Panc1 (cell line): ENCODE measurements around the gene DLGAP3.
"Not testable (repeated sequence)": the region's sequence is repeated elsewhere in the genome, so short reads cannot be mapped to it uniquely, and the experiment has no call there.

Experiments used
- POLR2AphosphoS5 ChIP-seq: IDR thresholded peaks from 2 replicates; pipeline ENCODE4 v1.6.1; 2012; ENCODE audit warnings: mild to moderate bottlenecking, low read depth, low read length, moderate library complexity
- REST ChIP-seq, 2 experiments: IDR thresholded peaks; 2 replicates each; pipeline ENCODE4 v1.6.1; 2011 to 2012; ENCODE audit warnings: low read depth in 2 of 2, control low read depth in 1 of 2, low read length in 1 of 2, mild to moderate bottlenecking in 1 of 2, moderate library complexity in 1 of 2; ENCODE audit not compliant: insufficient read depth in 1 of 2
- SIN3A ChIP-seq: IDR thresholded peaks from 2 replicates; pipeline ENCODE4 v1.6.1; 2012; ENCODE audit warnings: low read depth, mild to moderate bottlenecking, low read length, moderate library complexity, borderline replicate concordance; ENCODE audit not compliant: insufficient read depth
- TCF7L2 ChIP-seq: IDR thresholded peaks from 2 replicates; pipeline ENCODE4 v1.6.1; 2011; ENCODE audit warnings: mild to moderate bottlenecking, low read depth, low read length, inconsistent platforms
- TF ChIP-seq, protein P1 (sequence below): fragments of 450-650 bp; IDR thresholded peaks from 2 replicates; pipeline ENCODE4 v1.5.1; 2017; ENCODE audit warnings: mild to moderate bottlenecking

- TF ChIP-seq, protein P1, sequence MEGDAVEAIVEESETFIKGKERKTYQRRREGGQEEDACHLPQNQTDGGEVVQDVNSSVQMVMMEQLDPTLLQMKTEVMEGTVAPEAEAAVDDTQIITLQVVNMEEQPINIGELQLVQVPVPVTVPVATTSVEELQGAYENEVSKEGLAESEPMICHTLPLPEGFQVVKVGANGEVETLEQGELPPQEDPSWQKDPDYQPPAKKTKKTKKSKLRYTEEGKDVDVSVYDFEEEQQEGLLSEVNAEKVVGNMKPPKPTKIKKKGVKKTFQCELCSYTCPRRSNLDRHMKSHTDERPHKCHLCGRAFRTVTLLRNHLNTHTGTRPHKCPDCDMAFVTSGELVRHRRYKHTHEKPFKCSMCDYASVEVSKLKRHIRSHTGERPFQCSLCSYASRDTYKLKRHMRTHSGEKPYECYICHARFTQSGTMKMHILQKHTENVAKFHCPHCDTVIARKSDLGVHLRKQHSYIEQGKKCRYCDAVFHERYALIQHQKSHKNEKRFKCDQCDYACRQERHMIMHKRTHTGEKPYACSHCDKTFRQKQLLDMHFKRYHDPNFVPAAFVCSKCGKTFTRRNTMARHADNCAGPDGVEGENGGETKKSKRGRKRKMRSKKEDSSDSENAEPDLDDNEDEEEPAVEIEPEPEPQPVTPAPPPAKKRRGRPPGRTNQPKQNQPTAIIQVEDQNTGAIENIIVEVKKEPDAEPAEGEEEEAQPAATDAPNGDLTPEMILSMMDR = not testable (repeated sequence)
- not testable (repeated sequence) for TF ChIP-seq POLR2AphosphoS5; REST (IDR thresholded peaks at IDR 0.05; ENCODE audit: insufficient read depth in 1 of 2, low read depth in 2 of 2, low read length in 1 of 2); TCF7L2; SIN3A
Observed at GRCh38 chr1:34941798-34942197, 12.3 kb upstream of the DLGAP3 start.
